ENCODE data around the gene RIGI.

DNA sequence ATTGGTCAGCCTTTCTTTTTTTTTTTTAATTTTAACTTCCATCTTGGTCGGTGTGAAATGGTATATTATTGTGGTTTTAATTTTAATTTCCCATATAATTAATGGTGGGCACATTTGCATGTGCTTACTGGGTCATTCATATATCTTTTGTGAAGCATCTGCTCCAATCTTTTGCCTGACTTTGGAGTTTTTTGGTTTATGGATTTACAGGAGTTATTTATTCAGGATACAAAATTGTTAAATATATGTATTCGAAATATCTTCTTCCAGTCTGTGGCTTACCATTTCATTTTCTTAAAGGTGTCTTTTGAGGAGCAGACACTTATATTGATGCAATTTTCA, 682 bp upstream of the RIGI start:
- TF ChIP-seq, protein P1, sequence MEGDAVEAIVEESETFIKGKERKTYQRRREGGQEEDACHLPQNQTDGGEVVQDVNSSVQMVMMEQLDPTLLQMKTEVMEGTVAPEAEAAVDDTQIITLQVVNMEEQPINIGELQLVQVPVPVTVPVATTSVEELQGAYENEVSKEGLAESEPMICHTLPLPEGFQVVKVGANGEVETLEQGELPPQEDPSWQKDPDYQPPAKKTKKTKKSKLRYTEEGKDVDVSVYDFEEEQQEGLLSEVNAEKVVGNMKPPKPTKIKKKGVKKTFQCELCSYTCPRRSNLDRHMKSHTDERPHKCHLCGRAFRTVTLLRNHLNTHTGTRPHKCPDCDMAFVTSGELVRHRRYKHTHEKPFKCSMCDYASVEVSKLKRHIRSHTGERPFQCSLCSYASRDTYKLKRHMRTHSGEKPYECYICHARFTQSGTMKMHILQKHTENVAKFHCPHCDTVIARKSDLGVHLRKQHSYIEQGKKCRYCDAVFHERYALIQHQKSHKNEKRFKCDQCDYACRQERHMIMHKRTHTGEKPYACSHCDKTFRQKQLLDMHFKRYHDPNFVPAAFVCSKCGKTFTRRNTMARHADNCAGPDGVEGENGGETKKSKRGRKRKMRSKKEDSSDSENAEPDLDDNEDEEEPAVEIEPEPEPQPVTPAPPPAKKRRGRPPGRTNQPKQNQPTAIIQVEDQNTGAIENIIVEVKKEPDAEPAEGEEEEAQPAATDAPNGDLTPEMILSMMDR (IDR thresholded peaks at IDR 0.05): no peak
- no peak for TF ChIP-seq BHLHE40 (IDR thresholded peaks at IDR 0.05; ENCODE audit: low read depth, low read length)
- TF ChIP-seq JUN (IDR thresholded peaks at IDR 0.05): no peak
- no peak for TF ChIP-seq JUNB (IDR thresholded peaks at IDR 0.05)
- TF ChIP-seq, protein P2, sequence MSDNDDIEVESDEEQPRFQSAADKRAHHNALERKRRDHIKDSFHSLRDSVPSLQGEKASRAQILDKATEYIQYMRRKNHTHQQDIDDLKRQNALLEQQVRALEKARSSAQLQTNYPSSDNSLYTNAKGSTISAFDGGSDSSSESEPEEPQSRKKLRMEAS (IDR thresholded peaks at IDR 0.05): no peak
- TF ChIP-seq POLR2A (IDR thresholded peaks at IDR 0.05; ENCODE audit: low read length): no peak
- no peak for TF ChIP-seq SMC3 (IDR thresholded peaks at IDR 0.05)
- no peak for TF ChIP-seq ZFP36 (IDR thresholded peaks at IDR 0.05; ENCODE audit: borderline replicate concordance, partially characterized antibody)
- no peak for TF ChIP-seq EHMT2 (IDR thresholded peaks at IDR 0.05; ENCODE audit: low read depth)
- TF ChIP-seq, protein P3, sequence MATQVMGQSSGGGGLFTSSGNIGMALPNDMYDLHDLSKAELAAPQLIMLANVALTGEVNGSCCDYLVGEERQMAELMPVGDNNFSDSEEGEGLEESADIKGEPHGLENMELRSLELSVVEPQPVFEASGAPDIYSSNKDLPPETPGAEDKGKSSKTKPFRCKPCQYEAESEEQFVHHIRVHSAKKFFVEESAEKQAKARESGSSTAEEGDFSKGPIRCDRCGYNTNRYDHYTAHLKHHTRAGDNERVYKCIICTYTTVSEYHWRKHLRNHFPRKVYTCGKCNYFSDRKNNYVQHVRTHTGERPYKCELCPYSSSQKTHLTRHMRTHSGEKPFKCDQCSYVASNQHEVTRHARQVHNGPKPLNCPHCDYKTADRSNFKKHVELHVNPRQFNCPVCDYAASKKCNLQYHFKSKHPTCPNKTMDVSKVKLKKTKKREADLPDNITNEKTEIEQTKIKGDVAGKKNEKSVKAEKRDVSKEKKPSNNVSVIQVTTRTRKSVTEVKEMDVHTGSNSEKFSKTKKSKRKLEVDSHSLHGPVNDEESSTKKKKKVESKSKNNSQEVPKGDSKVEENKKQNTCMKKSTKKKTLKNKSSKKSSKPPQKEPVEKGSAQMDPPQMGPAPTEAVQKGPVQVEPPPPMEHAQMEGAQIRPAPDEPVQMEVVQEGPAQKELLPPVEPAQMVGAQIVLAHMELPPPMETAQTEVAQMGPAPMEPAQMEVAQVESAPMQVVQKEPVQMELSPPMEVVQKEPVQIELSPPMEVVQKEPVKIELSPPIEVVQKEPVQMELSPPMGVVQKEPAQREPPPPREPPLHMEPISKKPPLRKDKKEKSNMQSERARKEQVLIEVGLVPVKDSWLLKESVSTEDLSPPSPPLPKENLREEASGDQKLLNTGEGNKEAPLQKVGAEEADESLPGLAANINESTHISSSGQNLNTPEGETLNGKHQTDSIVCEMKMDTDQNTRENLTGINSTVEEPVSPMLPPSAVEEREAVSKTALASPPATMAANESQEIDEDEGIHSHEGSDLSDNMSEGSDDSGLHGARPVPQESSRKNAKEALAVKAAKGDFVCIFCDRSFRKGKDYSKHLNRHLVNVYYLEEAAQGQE (IDR thresholded peaks at IDR 0.05): no peak
- no peak for TF ChIP-seq RAD21 (conservative IDR thresholded peaks at IDR 0.05 in 1 of 2, IDR thresholded peaks at IDR 0.05 in 1 of 2)
- TF ChIP-seq CBX2 (IDR thresholded peaks at IDR 0.05; ENCODE audit: borderline replicate concordance, low read depth): no peak
- TF ChIP-seq RCOR1 (IDR thresholded peaks at IDR 0.05; ENCODE audit: low read depth, low read length): no peak

All from A549 (cell line).